Hippocampal formation (tissue), 2 donors: ENCODE data around the gene MYRIP.
"Not testable (repeated sequence)": the region's sequence is repeated elsewhere in the genome, so short reads cannot be mapped to it uniquely, and the experiment has no call there.

Source experiments
- DNase-seq, 2 donors: peaks; one replicate each; lab custom pipeline; 2025; lab: John Stamatoyannopoulos, UW

The MYRIP gene

GRCh38 chr3:40042752-40043443 is 233.5 kb downstream of the MYRIP start:
- no peak for DNase-seq

- DNase-seq = no peak
Observed at GRCh38 chr3:40043444-40043755, 234.0 kb downstream of the MYRIP start.

GRCh38 chr3:40044487-40044886 is 235.1 kb downstream of the MYRIP start:
- no peak for DNase-seq

- DNase-seq = no peak
Observed at GRCh38 chr3:40045051-40045450, 235.6 kb downstream of the MYRIP start.

GRCh38 chr3:40046149-40046548 is 236.7 kb downstream of the MYRIP start:
- no peak for DNase-seq

- no peak for DNase-seq
Observed at GRCh38 chr3:40047406-40047805, 238.0 kb downstream of the MYRIP start.

GRCh38 chr3:40053663-40054062 is 244.3 kb downstream of the MYRIP start:
- no peak for DNase-seq

GRCh38 chr3:40054568-40055222 is 245.3 kb downstream of the MYRIP start:
- DNase-seq = no peak

GRCh38 chr3:40055361-40055760 is 246.0 kb downstream of the MYRIP start:
- no peak for DNase-seq

- DNase-seq = no peak
Observed at GRCh38 chr3:40055956-40056355, 246.5 kb downstream of the MYRIP start.

- DNase-seq = peak in 1 of 2 donors; percentile 38
Observed at GRCh38 chr3:40057077-40057476, 247.7 kb downstream of the MYRIP start.

GRCh38 chr3:40057786-40058185 is 248.4 kb downstream of the MYRIP start:
- no peak for DNase-seq

GRCh38 chr3:40068636-40069035 is 259.2 kb downstream of the MYRIP start:
- no peak for DNase-seq

GRCh38 chr3:40070816-40071215 is 261.4 kb downstream of the MYRIP start:
- DNase-seq = no peak

- DNase-seq = no peak
Observed at GRCh38 chr3:40071683-40072238, 262.4 kb downstream of the MYRIP start.

- DNase-seq = no peak
Observed at GRCh38 chr3:40073310-40074007, 264.1 kb downstream of the MYRIP start.

GRCh38 chr3:40077139-40077538 is 267.7 kb downstream of the MYRIP start:
- not testable (repeated sequence) for DNase-seq

GRCh38 chr3:40077828-40078492 is 268.6 kb downstream of the MYRIP start:
- DNase-seq = not testable (repeated sequence)

GRCh38 chr3:40078590-40078989 is 269.2 kb downstream of the MYRIP start:
- no peak for DNase-seq

- no peak for DNase-seq
Observed at GRCh38 chr3:40079203-40079846, 269.9 kb downstream of the MYRIP start.

GRCh38 chr3:40079847-40080240 is 270.4 kb downstream of the MYRIP start:
- no peak for DNase-seq

- no peak for DNase-seq
Observed at GRCh38 chr3:40083066-40083465, 273.7 kb downstream of the MYRIP start.
